GM21447 (cell line): Measurements from ENCODE around the gene C4orf51.
"Not testable (repeated sequence)": the region's sequence is repeated elsewhere in the genome, so short reads cannot be mapped to it uniquely, and the experiment has no call there.

Experiments used
- ATAC-seq: cut with Tn5 transposase; IDR thresholded peaks from one replicate; pipeline ENCODE4 v1.9.1; 2021; ENCODE audit not compliant: unreplicated experiment

Gene C4orf51

GRCh38 chr4:145679991-145680455, at the start of gene C4orf51:
Gene C4orf51, plus strand, starts transcription at chr4:145680146. Its CDS starts 58 bp downstream, at chr4:145680204.
- no peak for ATAC-seq

GRCh38 chr4:145635117-145635516, 44.8 kb upstream of the C4orf51 start:
- no peak for ATAC-seq

GRCh38 chr4:145635630-145636029, 44.3 kb upstream of the C4orf51 start:
- no peak for ATAC-seq

GRCh38 chr4:145639186-145639698, 40.7 kb upstream of the C4orf51 start:
- ATAC-seq: no peak

- not testable (repeated sequence) for ATAC-seq
Measured at GRCh38 chr4:145640236-145640635, 39.7 kb upstream of the C4orf51 start.

GRCh38 chr4:145643295-145643694, 36.7 kb upstream of the C4orf51 start:
- no peak for ATAC-seq

GRCh38 chr4:145644699-145645098, 35.2 kb upstream of the C4orf51 start:
- ATAC-seq: no peak

GRCh38 chr4:145656156-145656555, 23.8 kb upstream of the C4orf51 start:
- ATAC-seq: no peak

GRCh38 chr4:145660064-145660463, 19.9 kb upstream of the C4orf51 start:
- ATAC-seq: no peak

- no peak for ATAC-seq
Measured at GRCh38 chr4:145663194-145663593, 16.8 kb upstream of the C4orf51 start.

- ATAC-seq: no peak
Measured at GRCh38 chr4:145665773-145666172, 14.2 kb upstream of the C4orf51 start.

- ATAC-seq: no peak
Measured at GRCh38 chr4:145670422-145670821, 9.5 kb upstream of the C4orf51 start.

- ATAC-seq: no peak
Measured at GRCh38 chr4:145679520-145679919, 426 bp upstream of the C4orf51 start.

- no peak for ATAC-seq
Measured at GRCh38 chr4:145680902-145681301, 956 bp downstream of the C4orf51 start.

- ATAC-seq: no peak
Measured at GRCh38 chr4:145681518-145681917, 1.6 kb downstream of the C4orf51 start.

GRCh38 chr4:145681956-145682355, 2.0 kb downstream of the C4orf51 start:
- no peak for ATAC-seq

- ATAC-seq: no peak
Measured at GRCh38 chr4:145686991-145687390, 7.0 kb downstream of the C4orf51 start.

- no peak for ATAC-seq
Measured at GRCh38 chr4:145690610-145691009, 10.7 kb downstream of the C4orf51 start.

GRCh38 chr4:145691416-145691815, 11.5 kb downstream of the C4orf51 start:
- ATAC-seq: not testable (repeated sequence)

GRCh38 chr4:145694929-145695328, 15.0 kb downstream of the C4orf51 start:
- ATAC-seq: no peak

GRCh38 chr4:145697332-145697731, 17.4 kb downstream of the C4orf51 start:
- ATAC-seq: no peak

GRCh38 chr4:145698507-145698906, 18.6 kb downstream of the C4orf51 start:
- ATAC-seq: no peak

GRCh38 chr4:145703850-145704497, 24.0 kb downstream of the C4orf51 start:
- ATAC-seq: no peak
